HTR-8/SVneo (cell line): ENCODE results near the gene RAB41.
"Not testable (repeated sequence)": the region's sequence is repeated elsewhere in the genome, so short reads cannot be mapped to it uniquely, and the experiment has no call there.

Experiments
- DNase-seq: peaks from one replicate; pipeline ENCODE4 v3.0.0; 2011; ENCODE audit warnings: low spot score, mixed read lengths; ENCODE audit not compliant: insufficient read length
- FAIRE-seq: peaks from 2 replicates; lab custom pipeline; 2011; peaks lifted over from hg19 to GRCh38; lab: Jason Lieb, UNC

RAB41 gene

DNA sequence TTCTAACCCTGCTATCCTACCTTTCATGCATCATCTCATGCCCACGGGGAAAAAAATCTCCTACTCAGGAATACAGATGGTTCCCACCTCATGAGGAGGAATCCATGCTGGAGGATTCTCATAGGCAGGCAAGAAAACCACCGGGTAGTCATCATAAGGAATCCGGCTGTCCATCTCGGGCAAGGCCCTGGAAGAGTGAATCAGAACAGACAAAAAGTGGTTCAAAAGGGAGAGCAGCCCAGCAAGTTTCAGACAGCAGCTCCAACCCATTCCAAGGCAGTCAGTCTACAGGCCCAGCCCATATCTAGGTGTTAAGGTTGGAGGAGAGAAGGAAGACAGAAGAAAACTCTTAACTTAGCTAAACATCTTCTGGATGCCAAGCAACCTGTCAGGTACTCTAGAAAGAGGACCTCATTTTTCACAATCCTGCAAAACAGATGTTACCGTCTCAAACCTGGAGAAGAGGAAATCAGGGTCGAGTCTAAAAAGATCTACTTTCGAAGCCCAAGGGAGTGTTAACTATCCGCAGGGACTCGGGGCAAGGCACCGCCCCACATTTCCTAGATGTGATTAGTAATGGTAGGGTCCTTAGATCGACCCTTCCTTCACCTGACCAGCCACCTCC, 7.3 kb downstream of the RAB41 start:
- FAIRE-seq (no peak), DNase-seq (peak; percentile 10)

- peak; percentile 98 for DNase-seq
- FAIRE-seq = peak; percentile 99
These were observed 8.1 kb downstream of the RAB41 start, which contains the start of the genes KIF4A and PDZD11 for GRCh38 chrX:70289793-70290770. KIF4A (plus strand) TSS chrX:70290104; CDS start chrX:70290459, 355 bp downstream. PDZD11 (minus strand) TSS chrX:70289927; CDS start chrX:70289341, 586 bp downstream.

DNA sequence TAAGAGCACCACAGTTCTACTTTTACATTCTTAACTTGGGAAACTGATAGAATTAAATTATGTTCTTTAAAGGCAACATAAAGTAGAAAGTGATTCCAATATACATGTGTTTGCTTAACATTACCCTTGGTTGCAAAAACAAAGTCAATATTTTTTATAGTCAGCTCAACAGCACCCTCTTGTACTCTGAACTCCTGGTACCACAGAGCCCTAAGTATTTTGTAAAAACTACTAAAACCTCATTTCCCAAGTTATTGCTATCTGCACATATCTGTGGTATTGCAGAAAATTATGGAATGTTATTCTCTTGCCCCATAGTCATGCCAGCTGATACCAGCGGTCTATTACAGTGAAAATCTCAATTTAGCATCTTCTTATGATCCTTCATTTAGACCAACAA, 10.8 kb downstream of the RAB41 start:
- FAIRE-seq = no peak
- no peak for DNase-seq

- FAIRE-seq (no peak), DNase-seq (no peak)
These were observed 11.6 kb downstream of the RAB41 start for GRCh38 chrX:70293621-70294020.

- FAIRE-seq (no peak), DNase-seq (no peak)
These were observed 19.7 kb downstream of the RAB41 start for GRCh38 chrX:70301716-70302115.

DNA sequence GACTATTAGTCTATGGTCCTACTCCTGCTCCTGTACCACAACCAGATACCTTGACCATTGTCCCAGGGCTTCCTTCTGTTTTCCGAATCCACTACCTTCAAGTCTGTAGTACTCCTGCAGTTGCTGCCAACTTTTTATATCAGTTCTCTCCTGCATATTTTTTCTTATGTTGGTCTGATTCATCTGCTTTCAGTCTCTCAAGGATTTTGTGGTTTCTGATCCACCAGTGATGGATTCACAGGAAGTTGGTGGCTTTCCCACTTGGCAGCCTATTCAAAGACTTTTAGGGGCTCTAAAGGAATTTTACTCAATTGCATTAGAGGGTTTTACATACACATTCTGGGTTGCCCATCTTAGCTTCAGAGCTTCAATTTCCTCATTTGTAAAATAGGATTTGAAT, 31.5 kb downstream of the RAB41 start:
- FAIRE-seq = no peak
- DNase-seq = no peak

DNA sequence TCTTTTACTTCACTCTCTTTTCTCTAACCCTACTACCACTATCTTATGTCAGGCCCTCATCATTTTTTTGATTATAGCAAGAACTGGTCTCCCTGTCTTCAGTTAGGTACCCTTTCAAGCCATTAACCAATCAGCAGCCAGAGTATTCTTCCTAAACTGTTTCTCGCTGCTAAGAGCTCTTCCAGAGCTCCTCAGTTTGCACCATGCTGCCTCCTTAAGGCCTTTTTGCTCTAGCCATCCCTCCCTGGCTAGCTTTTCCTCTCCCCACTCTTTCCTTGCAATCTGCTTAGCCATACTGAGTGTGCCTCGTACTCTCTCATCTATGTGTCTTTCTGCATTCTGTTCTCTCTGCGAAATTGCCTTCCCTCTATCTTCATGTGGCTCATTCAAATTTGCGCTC, 40.8 kb downstream of the RAB41 start:
- FAIRE-seq = no peak
- DNase-seq = no peak

DNA sequence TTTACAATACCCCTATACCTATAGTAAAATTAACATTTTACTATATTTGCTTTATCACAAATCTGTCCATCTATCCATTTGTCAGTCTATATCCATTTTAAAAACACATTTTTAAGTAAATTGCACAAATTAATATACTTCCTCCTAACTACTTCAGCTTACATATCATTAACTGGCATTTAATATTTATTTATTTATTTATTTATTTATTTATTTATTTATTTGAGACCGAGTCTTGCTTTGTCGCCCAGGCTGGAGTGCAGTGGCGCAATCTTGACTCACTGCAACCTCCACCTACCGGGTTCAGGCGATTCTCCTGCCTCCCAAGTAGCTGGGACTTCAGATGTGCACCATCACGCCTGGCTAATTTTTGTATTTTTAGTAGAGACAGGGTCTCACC, 41.7 kb downstream of the RAB41 start:
- not testable (repeated sequence) for FAIRE-seq, DNase-seq

DNA sequence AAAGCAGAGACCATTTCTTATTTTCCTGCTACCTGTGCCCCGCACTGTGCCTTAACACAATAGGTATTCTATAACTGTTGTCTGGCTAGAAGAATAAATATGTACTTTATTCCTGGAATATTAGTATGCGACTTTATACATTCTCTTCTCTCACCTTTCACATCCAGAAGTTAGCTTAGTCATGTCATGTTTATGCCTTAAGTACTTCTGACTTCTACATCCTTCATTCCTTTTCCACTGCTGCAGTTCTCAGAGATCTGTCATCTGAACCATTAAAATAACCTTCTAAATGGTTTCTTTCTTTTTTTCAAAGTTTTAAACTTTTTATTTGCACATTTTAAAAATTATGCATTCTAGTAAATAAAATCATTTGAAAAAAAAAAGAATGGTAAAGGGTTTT, 42.4 kb downstream of the RAB41 start:
- no peak for FAIRE-seq
- DNase-seq = no peak

GRCh38 chrX:70331161-70331560, 49.2 kb downstream of the RAB41 start:
- DNase-seq (no peak), FAIRE-seq (no peak)

GRCh38 chrX:70332600-70332999, 50.6 kb downstream of the RAB41 start:
- DNase-seq (no peak), FAIRE-seq (no peak)
